ENCODE data around the gene PRKAG2.

The PRKAG2 gene

GRCh38 chr7:151611041-151611440 lies 265.9 kb downstream of the PRKAG2 start:
- no peak for DNase-seq

DNA sequence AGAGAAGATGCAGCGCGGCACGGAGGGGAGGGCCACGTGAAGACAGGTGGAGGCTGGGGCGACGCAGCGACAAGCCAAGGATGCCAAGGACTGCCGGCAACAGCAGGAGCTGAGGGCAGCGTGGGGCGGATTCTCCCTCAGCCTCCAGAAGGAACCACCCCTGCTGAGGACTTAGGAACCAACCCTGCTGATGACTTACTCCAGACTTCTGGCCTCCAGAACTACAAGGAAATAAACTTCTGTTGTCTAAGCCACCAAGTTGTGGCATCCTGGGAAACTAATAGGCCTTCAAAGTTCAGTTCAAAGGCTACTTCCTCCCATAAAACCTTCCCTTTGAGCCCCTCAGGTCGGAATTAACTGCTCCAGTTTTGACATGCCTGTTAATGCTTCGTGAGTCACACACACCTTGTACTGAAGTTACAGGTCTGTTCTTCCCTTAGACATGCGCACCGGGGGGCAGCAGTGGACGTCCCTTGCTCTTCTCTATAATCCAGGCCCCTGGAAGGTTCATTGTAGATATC lies 268.8 kb downstream of the PRKAG2 start:
- DNase-seq = no peak

- DNase-seq = no peak
These were observed 269.4 kb downstream of the PRKAG2 start for GRCh38 chr7:151607464-151607867.

- DNase-seq = no peak
These were observed 273.0 kb downstream of the PRKAG2 start for GRCh38 chr7:151603951-151604350.

DNA sequence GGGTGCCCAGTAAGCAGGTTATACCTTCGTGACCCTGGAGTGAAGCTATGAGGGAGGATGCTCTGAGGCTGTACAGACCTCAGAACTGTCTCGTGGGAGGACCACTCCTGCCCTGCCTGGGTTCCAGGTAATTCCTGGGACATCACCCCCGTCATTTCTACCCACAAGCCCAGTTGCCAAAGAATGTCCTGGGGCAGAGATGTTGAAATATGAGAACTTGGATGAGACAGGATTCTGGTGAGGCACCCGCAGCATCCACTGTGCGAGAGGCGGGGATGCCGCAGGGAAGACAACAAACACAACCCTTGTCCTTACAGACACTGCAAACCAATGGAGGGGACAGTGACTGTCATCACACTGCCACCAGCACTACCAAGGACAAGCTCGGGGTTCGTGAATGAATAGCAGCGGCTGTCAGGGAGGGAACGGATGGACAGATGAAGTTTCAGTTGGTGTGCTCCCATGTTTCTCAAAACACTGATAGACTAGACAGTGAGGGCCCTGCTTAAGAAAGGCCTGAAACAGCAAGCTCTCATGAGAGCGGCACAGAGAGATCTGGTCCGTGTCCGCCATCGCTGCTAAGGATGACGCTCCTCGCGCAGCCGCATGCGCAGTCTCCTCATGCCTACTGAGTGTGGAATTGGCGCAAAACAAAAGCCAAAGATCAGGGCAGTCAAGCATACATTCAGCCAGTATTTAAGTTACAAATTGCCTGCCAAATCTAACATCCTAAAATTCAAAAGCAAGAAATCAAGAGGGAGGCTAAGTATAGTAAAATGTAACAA lies 275.2 kb downstream of the PRKAG2 start:
- DNase-seq = no peak

- DNase-seq = peak; percentile 32
These were observed 276.6 kb downstream of the PRKAG2 start for GRCh38 chr7:151600331-151600730.

DNA sequence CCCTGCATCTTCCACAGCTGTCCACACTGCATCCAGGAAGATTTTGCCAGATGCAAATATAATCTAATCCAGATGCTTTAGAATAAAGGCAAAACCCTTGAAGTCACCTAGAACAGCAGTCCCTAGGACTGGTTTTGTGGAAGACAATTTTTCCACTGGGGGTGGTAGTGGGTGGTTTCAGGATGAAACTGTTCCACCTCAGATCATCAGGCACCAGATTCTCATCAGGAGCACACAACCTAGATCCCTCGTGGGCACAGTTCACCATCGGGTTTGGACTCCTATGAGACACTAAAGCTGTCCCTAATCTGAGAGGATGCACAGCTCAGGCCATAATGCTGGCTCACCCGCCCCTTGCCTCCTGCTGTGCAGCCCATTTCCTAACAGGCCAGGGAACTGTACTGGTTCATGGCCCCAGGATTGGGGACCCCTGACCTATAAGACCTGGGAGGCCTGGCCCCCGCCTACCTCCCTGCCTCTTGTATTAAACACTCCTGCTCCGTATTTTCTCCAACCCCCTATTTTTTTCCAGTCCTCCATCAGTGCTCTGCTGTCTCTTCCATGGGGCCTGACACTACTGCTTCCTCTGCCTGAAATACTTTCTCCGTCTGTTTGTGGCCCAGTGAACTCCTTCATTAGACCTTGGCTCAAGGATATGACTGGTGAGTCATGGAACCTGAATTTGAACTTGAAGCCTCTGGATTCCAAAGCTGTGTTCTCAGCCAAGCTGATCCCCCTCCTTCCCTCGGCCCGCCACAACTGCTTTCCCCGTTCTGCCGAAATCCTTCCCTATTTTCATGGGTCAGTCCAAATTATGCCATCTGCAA lies 277.3 kb downstream of the PRKAG2 start:
- peak; percentile 95 for DNase-seq

- peak; percentile 93 for DNase-seq
These were observed 279.1 kb downstream of the PRKAG2 start for GRCh38 chr7:151597541-151598444.

- DNase-seq = no peak
These were observed 281.1 kb downstream of the PRKAG2 start for GRCh38 chr7:151595702-151596350.

GRCh38 chr7:151592868-151593486 lies 283.9 kb downstream of the PRKAG2 start:
- peak; percentile 97 for DNase-seq

GRCh38 chr7:151592330-151592729 lies 284.6 kb downstream of the PRKAG2 start:
- DNase-seq = no peak

DNA sequence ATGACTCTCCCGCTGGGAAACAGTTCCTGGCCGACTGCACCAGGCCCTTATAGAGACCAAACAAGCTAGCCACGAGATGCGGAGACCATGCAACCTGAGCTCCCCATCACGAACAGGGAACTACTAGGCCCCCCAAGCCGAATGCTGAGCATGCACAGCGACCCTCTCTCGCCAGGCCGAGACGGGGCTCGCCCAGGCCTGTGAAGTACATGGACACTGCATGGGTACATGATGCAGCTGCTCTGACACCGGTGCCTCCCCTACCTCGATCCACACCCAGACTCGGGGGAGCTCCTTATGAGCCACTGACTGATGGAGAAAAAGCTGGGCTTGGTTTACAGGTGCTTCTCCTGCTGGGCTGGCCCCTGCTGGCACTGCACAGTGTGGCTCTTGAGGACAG lies 285.0 kb downstream of the PRKAG2 start:
- DNase-seq = no peak

DNA sequence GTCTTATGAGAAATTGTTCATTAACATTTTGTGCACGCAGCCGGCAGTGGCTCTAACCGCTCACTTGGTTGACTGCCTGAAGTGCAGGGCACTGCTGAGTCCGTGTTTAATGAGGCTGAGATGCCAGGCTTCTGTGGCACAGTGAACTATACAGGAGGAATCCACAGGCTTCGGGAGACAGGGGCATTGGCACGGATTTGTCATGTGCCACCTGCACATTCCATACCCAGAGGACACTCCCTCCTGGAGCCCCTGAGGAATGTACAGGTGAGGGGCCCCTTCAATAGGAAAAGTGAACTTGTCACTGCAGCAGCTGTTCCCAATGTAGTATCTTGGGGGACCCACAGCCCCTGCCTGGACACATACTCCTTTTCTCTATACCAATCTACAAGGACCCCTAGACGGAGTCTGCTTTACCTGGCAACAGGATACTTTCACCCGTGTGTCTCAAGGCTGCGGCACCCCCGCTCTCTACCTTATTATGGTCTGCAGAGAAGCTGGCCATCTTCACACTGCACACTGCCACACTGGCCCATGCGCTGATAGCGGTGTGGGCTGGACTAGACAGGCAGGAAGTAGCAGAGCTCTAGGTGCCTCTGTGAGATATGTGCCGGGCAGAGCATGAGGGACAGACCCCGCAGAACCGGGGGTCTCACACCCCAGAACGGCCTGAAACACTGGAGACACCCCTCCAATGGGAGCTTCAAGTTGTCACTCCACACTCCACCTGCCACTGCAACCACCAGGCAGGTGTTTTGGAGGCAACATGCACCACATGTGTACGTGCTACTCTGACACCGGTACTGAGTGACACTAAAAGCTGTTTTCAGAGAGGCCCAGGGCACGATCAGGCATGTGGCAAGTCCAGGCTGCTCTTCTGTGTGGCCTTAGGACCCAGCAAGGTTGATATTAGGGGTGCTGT lies 285.8 kb downstream of the PRKAG2 start:
- no peak for DNase-seq

DNA sequence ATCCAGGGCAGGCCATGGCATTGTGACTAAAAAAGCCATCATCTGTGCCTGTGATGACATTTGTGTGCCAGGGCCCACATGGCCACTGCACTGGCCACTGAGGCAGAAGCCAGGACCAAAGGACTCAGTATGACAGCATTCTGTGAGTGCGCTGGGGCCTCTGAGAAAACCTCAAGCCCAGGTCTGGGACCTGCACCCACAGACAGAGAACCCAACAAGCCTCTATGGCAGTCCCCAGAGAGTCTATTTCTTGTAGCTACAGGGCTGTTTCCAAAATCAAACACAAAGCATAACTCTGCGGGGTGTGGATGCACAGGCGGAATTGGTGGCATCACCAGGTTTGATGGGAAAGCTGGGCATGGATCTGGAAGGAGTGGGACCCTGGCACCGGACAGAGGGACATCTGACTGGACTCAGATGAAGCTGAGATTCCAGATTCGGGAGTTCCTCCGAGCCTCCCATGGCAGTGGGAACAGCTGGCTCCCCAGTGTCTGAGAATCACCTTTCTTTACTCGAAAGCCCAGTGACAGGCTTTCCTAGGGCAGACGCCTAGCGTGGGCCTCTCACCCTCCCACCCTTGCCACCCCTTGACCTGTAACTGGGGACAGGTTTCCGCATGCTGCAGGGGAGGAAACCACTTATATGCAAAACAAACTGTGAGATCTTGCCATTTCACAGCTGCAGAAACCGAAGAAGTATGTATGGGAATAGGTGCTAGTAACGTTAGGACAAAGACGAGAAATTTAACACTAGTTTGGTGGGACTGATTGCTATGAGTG lies 286.7 kb downstream of the PRKAG2 start:
- DNase-seq = no peak

- DNase-seq = no peak
These were observed 287.9 kb downstream of the PRKAG2 start for GRCh38 chr7:151588982-151589381.

DNA sequence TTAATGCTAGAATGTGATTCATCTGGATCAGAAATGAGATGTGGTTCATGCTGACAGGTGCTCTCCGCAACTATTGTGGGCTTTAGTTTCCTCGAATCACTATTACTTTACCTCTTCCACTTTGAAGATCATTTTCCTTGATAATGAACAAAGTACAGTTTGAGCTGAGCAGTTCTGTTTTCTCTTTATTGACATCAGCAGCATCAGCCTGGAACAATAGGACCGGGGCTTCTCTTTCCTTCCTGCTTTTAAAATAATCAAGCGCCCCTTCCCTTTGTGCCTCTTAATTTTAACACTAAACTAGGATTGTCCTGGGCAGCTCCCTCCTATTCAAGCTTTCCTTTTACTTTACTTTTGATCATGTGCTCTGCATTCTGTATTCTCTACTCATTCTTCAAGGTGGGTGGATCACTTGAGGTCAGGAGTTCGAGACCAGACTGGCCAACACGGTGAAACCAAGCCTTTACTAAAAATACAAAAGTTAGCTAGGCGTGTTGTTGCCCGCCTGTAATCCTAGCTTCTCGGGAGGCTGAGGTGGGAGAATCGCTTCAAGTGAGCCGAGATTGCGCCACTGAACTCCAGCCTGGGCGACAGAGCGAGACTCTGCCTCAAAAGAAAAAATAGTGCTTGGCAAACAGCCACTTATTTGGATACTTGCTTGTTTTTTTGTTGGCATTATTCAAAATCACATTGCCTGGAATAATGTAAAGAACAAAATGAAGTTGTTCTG lies 290.2 kb downstream of the PRKAG2 start:
- no peak for DNase-seq

DNA sequence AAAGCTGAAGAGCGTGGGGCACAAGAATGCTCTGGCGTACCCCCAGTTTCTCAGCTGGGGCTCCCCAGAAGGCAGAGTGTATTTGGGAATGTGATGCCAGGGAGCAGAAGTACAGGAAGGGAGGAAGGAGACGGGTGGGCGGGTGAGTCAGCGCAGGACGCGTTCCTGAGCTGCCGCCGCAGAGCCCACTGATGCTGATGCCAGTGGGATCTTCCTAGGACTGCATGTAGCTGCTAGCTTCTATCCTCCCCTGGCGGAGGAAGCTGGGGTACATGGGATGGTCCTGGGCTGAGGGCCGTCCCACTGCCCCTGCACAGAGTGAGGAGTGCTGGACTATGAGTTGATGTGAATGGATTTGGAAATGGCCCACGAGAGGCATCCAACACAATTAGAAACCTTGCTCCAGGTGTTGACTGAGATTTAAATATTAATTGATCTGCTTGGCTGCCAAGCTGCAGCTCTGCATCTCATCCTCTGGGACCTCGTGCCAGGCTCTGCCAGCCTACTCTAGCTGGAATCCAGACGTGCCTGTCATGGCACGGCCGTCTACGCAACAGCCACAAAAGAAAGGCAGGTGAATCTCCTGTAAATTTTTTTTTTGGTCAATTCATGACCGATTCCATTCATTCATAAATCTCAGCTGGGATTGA lies 291.0 kb downstream of the PRKAG2 start:
- no peak for DNase-seq

GRCh38 chr7:151581741-151582140 lies 295.2 kb downstream of the PRKAG2 start:
- no peak for DNase-seq

All from fibroblast of skin of abdomen (primary cell).